GM18909 (cell line): ENCODE results near the gene SIRT2.

ENCODE experiments used
- ATAC-seq: cut with Tn5 transposase; IDR thresholded peaks from one replicate; pipeline ENCODE4 v1.9.1; 2021; ENCODE audit warnings: mild to moderate bottlenecking; ENCODE audit not compliant: unreplicated experiment, poor library complexity

SIRT2 gene

DNA sequence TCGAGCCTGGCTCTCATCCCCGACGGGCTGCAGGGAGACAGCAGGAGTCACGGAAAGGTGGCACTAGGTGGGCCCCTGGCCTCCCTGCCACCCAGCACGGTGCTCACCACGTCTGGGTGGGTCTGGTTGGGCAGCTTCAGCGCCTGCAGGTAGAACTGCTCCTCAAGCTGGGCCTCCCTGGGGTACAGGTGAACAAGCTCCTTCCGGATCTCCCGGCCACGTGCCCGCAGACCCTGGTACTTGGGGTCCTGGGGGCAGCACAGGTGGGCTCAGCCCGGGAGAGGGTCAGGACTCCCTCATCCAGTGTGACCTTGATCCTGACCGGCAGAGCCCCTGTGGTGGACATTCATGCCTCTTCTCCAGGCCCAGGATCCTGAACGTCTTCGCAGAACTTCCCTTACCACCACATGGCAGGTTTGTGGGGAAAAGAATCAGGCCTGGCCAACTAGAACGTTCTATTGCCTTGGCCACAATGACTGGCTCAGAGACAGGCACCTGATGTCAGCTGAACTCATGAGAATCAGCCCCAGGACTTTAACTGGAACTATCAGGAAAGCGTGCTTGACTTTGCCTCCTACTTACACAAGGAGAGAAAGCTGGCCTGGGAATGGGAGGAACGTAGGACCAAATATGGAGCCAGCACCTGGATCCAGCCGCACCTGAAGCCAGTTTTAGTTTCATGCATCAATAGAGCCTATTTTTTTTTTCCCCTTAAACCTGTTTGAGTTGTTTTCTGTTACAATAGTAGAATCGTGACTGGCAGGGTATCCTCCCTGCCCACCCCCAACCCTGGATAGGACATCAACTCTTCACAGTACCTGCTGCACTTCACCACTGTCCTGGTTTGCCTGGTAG is 22.2 kb upstream of the SIRT2 start:
- ATAC-seq: no peak

DNA sequence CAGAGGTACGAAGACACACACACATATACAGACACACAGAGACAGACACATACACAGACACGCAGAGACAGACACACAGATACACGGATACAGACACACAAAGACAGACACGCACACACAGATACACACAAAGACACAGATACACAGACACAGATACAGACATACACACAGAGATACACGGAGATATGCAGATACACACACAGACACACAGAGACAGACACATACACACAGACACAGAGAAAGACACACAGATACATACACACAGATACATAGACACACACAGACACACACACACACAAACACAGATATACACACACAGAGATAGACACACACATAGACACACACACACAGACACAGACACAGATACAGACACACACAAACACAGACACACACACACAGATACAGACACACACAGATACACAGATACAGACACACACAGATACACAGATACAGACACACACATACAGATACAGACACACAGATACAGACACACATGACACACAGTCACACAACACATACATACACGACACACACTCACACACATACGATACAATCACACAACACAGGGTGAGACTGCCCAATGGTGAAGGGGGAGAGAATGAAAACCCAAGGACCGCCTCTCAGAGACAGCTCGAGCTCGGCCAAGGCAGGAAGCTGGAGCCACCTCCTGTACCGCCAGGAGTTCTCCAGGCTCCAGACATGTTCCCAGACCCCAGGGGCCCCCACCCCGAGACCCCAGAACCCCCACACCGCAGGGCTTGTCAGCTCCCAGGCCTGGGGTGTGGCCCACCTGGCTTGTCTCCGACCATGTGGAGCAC is 21.4 kb upstream of the SIRT2 start:
- no peak for ATAC-seq

DNA sequence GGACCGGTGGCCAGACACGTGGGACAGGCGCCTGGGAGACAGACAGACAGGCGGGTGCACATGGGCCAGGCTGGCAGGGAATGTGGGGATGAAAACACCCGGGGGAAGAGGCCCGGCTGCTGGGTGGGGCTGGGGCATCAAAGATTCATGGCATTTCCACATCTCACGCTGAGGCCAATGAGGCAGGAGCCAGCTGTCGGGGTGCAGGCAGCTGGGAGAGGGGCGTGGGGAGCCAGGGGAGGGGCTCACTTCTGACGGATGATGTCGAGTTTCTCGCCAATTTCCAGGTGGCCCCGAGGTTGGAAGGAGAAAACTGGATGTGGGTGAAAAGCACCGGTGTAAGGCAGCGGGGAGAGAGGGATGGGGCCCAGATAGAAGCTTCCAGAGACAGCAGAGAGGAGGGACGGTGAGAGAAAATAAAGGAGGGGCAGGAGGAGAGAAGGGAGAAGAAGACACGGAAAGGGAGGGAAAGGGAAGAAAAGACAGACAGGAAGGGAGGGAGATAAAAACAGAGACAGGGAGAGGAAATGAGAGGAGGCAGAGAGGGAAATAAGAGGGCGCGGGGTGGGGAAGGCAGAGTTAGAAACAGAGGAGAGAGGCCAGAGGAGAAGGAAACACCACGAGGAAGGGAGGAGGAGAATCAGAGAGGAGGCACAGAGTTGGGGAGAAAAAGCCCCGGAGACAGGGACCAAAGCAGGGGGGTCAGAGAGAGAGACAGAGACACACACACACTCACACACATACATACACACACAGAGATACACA is 20.6 kb upstream of the SIRT2 start:
- no peak for ATAC-seq

DNA sequence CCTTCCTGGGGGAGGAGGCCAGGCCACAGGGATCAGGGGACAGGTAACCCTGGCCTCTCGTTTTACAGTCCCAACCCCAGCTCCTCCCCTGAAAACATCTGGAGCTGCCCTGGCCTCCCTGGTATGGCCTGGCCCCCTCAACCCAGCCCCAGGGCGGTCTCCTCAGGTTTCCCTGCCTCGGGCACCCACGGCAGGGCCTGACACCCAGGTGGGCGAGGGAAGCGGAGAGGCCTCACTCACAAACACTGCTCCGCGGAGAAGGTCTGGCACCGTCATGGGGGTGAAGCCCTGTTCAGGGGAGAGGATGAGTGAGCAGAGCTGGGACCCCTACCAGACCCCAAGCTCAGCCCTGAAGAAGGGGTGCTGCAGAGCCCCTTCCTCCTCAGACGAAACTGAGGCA is 19.1 kb upstream of the SIRT2 start:
- no peak for ATAC-seq

DNA sequence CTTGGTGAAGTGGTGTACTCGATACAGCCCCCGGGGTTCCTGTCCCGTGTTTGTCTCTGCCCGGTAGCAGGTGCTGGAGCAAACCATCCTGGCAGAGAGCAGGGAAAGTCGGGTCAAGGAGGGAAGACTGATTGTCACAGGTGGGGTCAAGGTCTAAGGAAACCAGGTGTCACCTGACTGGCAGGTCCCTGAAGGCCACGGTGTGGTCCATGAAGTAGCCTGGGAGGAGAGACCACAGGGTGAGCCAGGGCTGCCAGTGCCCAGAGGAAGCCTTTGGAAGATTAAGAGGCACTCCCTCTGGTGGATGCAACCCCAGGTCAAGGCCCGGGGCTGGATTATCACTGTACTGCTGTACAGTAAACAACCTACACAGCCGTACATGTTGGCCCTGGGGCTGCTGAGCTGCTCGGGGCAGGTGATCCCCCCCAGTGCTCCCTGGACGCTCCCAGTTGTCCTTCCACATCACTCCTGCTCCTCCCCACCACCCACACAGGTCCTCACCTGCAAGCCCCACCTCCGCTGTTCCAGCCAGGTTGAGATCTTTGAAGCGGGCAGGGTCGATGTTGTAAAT is 18.6 kb upstream of the SIRT2 start:
- ATAC-seq: no peak

- ATAC-seq: no peak
These were observed 18.1 kb upstream of the SIRT2 start for GRCh38 chr19:38917516-38917915.

GRCh38 chr19:38915329-38916321 is 16.2 kb upstream of the SIRT2 start:
- no peak for ATAC-seq

GRCh38 chr19:38913958-38914357 is 14.5 kb upstream of the SIRT2 start:
- no peak for ATAC-seq

- ATAC-seq: no peak
These were observed 13.4 kb upstream of the SIRT2 start for GRCh38 chr19:38912600-38913514.

DNA sequence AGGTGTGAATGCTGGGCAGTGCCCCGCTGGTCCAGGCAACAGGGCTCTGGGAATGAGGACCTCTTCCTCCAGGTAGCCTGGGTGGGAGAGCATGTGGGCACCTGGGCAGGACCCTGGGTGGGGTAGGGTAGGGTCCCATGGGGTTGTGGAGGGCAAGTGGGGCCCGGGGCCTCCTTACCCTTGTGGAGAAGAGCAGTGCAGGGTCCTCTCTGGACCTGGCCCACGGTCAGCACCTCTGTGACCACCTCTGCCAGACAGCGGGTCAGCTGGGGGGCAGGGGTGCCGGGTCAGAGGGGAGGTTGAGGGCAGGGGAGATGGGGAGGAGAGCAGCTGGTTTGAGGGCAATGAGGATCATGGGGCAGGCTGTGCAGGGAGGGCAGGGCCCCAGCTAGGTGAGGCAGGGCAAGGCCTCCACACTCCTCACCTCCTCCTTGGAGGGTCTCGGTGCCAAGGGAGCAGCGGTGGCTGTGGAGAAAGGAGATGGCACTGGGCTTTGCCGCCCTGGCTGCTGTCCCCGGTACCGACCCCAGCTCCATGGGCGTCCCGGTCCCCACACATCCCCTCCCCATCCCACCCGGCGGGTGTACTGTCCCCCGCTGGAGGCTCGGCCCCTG is 12.1 kb upstream of the SIRT2 start:
- ATAC-seq: no peak

DNA sequence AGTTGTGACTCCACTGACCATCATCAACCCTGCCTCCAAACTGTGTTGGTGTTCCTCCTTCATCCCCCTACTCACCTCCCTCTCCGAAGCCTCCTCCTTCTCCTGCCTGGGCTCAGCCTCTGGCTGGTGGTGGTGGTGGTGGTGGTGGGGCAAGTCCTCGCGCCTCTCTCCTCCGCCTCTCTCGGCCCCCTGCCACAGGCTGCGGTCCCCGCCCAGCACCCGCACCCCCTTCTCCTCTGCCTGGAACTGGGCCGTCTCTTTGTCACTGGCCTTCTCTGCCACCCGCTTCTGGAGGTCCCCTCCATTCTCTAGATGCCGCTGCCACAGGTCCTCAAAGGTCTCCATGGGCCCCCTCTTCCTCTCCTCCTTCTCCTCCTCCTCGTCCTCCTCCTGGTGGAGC is 11.1 kb upstream of the SIRT2 start:
- ATAC-seq: no peak

DNA sequence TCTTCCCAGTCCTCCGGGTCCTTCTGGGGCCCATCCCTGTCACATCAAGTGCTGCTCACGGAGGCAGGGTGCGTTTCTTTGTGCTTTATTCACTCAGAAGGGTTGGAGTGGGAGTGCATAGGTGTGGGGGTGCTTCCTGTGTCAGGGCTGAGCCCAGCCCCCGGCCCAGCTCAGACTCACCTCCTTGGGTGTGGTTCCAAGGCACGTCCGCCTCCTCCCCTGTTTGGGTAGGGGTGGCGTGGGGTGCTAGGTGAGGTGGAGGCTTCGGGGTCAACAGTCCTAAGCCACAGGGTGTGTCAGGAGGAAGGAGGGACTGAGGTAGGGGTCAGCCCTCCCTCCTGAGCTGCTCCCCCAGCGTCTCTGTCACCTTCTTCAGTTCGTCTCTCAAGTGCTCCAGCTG is 9.5 kb upstream of the SIRT2 start:
- no peak for ATAC-seq

DNA sequence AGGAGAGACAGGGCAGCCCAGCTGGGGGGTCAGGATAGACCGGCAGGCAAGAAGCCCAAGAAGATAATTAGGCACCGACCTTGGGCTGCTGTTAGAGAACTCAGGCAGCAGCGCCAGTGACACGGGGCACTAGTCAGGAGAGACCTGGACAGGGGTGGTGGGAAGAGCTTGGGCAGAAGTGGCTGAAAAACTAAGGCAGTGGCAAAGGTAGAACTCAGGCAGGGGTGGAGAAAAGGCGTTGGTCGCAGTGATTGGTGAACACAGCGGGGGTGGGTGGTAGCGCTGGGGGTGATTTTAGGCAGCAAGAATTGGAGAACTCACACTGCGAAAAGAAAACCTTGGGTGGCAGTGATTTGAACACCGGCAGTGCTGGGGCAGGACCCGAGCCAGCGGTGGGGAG is 8.3 kb upstream of the SIRT2 start:
- ATAC-seq: no peak

DNA sequence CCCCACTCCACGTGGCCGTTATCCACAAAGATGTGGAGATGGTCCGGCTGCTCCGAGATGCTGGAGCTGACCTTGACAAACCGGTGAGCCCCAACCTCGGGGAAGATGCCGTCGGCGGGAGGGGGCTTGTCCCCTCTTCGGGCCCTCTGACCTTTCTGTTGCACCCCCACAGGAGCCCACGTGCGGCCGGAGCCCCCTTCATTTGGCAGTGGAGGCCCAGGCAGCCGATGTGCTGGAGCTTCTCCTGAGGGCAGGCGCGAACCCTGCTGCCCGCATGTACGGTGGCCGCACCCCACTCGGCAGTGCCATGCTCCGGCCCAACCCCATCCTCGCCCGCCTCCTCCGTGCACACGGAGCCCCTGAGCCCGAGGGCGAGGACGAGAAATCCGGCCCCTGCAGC is 7.8 kb upstream of the SIRT2 start:
- no peak for ATAC-seq

- no peak for ATAC-seq
These were observed 6.2 kb upstream of the SIRT2 start for GRCh38 chr19:38905620-38906019.

DNA sequence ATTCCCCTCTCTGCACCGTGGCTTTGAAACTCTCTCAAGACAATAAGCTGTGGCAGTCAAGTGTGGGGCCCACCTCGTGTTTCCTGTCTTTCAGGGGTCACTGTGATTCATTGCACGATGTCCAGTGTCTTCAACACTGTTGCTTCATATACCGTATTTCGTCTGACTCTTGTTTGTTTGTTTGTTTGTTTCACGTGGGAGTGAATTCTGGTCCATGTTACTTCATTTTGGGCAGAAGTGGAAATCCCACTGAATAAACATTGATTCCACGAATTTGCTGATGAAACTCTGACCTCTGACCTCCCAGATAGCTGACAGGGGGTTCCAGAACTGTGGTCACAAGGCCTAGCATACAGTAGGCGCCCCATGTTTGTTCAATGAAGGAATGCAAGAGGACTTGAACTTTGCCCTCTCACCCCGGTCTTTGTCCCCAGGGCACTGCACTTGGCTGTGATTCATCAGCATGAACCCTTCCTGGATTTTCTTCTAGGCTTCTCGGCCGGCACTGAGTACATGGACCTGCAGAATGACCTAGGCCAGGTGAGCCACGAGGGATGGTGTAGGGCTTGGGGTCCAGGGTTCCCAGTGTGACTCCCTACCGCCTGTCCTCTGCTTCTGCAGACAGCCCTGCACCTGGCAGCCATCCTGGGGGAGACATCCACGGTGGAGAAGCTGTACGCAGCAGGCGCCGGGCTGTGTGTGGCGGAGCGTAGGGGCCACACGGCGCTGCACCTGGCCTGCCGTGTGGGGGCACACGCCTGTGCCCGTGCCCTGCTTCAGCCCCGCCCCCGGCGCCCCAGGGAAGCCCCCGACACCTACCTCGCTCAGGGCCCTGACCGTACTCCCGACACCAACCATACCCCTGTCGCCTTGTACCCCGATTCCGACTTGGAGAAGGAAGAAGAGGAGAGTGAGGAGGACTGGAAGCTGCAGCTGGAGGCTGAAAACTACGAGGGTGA is 5.4 kb upstream of the SIRT2 start:
- ATAC-seq: no peak

DNA sequence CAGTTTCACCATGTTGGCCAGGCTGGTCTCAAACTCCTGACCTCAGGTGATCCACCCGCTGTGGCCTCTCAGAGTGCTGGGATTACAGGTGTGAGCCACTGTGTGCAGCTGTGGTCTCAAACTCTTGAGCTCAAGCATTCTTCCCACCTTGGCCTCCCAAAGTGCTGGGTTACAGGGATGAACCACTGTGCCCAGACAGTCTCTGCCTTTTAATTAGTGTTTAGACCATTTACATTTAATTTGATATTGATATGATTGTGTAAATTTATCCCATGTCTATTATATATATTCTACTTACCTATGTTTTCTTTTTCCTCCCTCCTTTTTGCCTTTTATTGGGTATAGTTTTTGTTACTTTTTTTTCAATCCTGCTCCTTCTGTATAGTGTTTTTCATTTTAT is 2.3 kb upstream of the SIRT2 start:
- ATAC-seq: no peak
